GM10248 (cell line): Measurements from ENCODE around the gene ZXDC.
A peak's percentile ranks its signal among the peaks of the same experiment; 100 is the strongest.

Experiments
- CTCF ChIA-PET: fragments of 300-600 bp; sonication (Branson Sonifier 250); formaldehyde crosslinking; extraction: SDS; loops from one replicate; lab custom pipeline; 2021; ENCODE audit warnings: antibody characterized with exemption; lab: Yijun Ruan, JAX
- POLR2A ChIA-PET: fragments of 350-650 bp; sonication (Branson Sonifier 250); formaldehyde crosslinking; extraction: SDS; loops from one replicate; lab custom pipeline; 2020; ENCODE audit warnings: antibody characterized with exemption; lab: Yijun Ruan, JAX
- DNase-seq: peaks from one replicate; pipeline ENCODE4 v3.0.0; 2012; ENCODE audit errors: extremely low spot score
- CTCF ChIP-seq: IDR thresholded peaks from 2 replicates; pipeline ENCODE4 v1.5.1; 2012; ENCODE audit warnings: mild to moderate bottlenecking, low read depth; ENCODE audit errors: extremely low read depth, missing control alignments, control extremely low read depth

ZXDC gene

DNA sequence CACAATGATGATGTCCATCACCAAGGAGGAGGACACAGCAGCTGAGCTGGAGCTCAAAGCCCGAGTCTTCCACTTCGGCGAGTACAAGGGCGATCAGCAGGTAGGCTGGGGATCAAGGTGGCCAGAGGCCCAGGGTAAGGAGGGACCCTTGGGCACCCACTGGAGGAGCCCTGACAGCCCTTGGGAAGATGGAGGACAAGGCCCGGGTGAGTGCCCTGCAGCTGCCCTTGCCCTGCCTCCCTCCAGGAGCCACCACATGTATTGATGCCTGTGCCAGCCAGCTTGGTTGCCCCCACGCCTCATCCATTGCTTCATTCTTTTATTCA, 42.6 kb downstream of the ZXDC start:
- DNase-seq, result no peak
- ChIA-PET POLR2A (no interaction called here), CTCF (interaction anchor here (1.2 to 4.0 kb wide), 2 partner anchors 9 to 13 kb away, joined by 3 to 14 read pairs; no protein-coding TSS in a partner anchor)
- no peak for TF ChIP-seq CTCF

DNA sequence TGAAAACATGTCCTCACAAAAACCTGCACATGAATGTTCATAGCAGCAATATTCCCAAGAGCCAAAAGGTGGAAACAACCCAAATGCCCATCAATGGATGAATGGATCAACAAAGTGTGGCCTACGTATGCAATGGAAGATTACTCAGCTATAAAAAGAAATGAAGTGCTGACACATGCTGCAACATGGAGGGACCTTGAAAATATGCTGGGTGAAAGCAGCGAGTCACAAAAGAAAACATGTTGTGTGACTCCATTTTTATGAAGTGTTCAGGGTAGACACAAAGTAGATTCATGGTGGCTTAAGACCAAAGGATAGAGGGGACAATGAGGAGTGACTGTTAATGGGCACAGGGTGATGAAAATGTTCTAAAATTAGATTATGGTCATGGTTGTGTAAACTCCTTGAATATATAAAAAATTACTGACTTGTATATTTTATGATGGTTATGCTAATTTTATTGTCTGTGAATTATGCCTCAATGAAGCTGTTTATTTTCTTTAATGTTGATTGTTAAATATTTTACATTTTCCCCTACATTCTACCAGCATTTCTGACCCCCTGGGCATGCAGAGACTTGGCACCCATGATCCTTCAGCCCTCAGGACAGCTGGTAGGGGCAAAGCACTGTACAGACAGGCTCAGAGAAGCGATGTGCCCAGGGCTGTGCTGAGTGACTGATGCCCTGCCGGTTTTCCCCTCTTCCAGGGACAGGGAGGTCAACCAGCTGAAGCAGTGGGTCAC, 43.2 kb downstream of the ZXDC start:
- ChIA-PET POLR2A (no interaction called here), CTCF (interaction anchor here (1.2 kb wide), 1 partner anchor 9 kb away, joined by 3 read pairs; no protein-coding TSS in a partner anchor)
- no peak for TF ChIP-seq CTCF
- DNase-seq, result no peak

- no peak for TF ChIP-seq CTCF
- peak; percentile 77 for DNase-seq
- POLR2A ChIA-PET, result no interaction called here
- CTCF ChIA-PET, result interaction anchor here (1.0 to 1.8 kb wide), 3 partner anchors 9 to 44 kb away, joined by 3 to 5 read pairs (median 3); no protein-coding TSS in a partner anchor
Measured at GRCh38 chr3:126431103-126431534, 44.6 kb downstream of the ZXDC start.

DNA sequence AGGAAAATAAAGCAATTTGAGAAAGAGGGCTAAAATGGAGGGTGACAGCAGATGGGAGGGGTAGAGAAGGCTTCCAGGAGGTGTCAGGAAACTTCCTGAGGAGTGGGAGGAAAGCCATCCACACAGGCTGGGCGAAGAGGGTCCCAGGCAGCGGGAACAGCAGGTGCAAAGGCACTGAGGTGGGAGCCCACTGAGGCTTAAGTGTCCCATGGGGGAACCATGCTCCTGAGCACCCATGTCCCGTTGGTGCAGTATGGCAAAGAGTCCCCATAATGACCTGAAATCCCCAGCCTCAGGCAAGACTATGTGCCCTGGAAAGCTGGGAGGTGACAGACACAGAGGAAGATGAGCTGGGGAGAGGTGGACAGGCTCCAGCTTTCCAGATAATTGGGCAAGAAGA, 50.9 kb downstream of the ZXDC start:
- ChIA-PET POLR2A (no interaction called here), CTCF (no interaction called here)
- DNase-seq, result no peak
- no peak for TF ChIP-seq CTCF

DNA sequence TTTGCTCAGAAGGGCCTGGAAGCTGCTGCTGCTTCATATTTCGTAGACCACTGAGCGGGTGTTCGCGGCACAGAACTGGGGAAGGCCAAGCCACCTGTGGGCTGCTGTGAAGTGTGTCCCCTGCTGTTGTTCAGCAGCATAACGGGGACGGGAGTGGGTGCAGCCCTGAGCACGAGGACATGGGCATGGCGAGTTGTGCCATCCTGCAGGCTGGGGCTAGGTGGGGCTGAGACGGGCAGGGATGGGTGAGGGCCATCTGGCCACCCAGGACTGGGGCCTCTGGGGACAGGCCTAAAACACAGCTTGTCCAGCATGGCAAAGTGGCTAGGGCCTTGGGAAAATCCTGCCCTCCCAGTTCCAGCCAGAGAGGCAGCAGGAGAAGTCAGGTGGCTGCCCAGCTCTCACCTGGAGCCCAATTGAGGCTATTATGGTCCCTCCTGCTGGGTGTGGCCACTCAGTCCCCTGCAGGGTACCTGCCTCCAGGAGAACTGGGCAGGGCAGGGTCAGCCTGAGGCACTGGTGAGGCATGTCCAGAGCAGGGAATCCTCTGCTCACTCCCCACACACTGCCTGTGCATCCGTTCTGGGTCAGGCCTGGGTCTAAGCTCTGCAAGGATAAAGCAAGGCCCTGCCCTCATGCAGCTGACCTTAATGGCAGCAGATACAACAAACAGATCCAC, 51.5 kb downstream of the ZXDC start:
- ChIA-PET POLR2A (no interaction called here), CTCF (no interaction called here)
- DNase-seq, result no peak
- no peak for TF ChIP-seq CTCF

DNA sequence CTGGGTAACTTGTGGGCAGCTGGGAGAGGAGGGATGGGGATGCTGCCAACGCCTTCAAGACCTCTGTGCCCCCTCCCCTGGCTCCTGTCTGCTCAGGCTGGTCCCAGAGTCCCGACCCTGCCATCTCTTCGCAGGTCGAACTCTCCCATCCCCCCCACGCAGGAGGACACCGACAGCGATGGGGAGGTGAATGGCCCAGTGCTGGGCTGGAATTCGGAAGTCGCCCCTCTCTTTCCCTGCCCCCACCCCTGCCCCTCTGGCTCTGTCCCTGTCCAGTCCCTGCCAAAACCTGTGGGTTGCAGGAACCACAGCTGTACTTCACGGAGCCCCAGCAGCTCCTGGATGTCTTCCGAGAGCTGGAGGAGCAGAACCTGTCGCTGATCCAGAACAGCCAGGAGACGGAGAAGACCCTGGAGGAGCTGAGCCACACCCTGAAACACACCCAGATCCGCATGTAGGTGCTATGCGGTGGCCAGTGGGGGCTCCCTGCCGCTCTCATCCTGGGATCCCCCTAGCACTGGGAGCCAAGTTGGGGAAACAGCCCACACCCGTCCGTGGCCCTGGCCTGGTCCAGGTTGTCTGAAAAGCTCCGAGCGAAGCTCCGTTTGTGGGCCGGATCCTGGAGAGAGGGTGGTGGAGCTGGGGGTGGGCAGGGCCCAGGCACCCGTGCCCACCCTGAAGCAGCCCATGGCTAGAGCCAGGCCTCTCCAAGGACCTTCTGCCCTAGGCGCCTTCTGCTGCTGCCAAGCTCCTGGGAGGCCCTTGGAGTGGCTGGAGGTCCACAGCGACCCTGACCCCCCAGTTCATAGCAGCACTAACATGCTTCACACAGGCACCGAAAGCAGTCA, 52.3 kb downstream of the ZXDC start:
- ChIA-PET POLR2A (no interaction called here), CTCF (interaction anchor here (1.0 kb wide), 1 partner anchor 67 kb away, joined by 3 read pairs; no protein-coding TSS in a partner anchor)

More for the DNA sequence above, 52.3 kb downstream of the ZXDC start:
- DNase-seq, result no peak
- TF ChIP-seq CTCF, result no peak
